ENCODE data around the gene CEP104. TPM values are rescaled to one million over a fixed set of nuclear protein-coding genes. Genes with fewer than 3 reads are reported as not detected.

Gene CEP104
- total and polyA plus RNA-seq, 2 experiments from 2014 or later, result 12.3 to 29.8 TPM

GRCh38 chr1:3775490-3776230 is 81.4 kb downstream of the CEP104 start:
- DNase-seq, result peak; percentile 44

GRCh38 chr1:3774946-3775489 is 82.0 kb downstream of the CEP104 start:
- H3K4me1 ChIP-seq (ENCODE audit: insufficient read depth), result no peaks in the 10 kb centered on the region
- TF ChIP-seq EZH2 (IDR thresholded peaks at IDR 0.05; ENCODE audit: insufficient read depth, poor library complexity, severe bottlenecking), result no peak
- no peak for TF ChIP-seq EZH2phosphoT487 (IDR thresholded peaks at IDR 0.05; ENCODE audit: insufficient read depth, low read depth)
- H3K27ac ChIP-seq, result no peak overlapping the region
- H3F3A ChIP-seq (ENCODE audit: insufficient read depth), result peaks cover 4% of the 10 kb centered on the region; the same call in 1 of the 2 replicates
- H3K4me3 ChIP-seq, result no peak overlapping the region
- H2AFZ ChIP-seq, result no peak overlapping the region
- WGBS, 2 experiments (ENCODE audit: low coverage in 1 of 2, low lambda C conversion rate in 2 of 2, missing lambda C conversion rate in 2 of 2), result 67 to 71% methylated on average over 17 of the region's 17 CpGs
- H3K79me2 ChIP-seq (ENCODE audit: insufficient read depth), result no peaks in the 10 kb centered on the region
- H3K27me3 ChIP-seq (replicated peaks; ENCODE audit: insufficient read depth), result 0 out of 2 replicates have a peak, but pooled peaks cover 3% of the 10 kb centered on the region
- H3K9me3 ChIP-seq (ENCODE audit: low read depth), result no peaks in the 10 kb centered on the region
- DNase-seq, result peak; percentile 24
- no peak overlapping the region for H3K4me2 ChIP-seq (ENCODE audit: unreplicated experiment)
- 0 out of 2 replicates have a peak, but pooled peaks cover 3% of the 10 kb centered on the region for H3K36me3 ChIP-seq (ENCODE audit: low read depth)
- no peaks in the 10 kb centered on the region for H4K20me1 ChIP-seq (ENCODE audit: insufficient read depth)
- in situ Hi-C loops (cut with MboI), result no loop called here
- no peak overlapping the region for H3K9ac ChIP-seq
- no peaks in the 10 kb centered on the region for H3K9me2 ChIP-seq (ENCODE audit: insufficient read depth)

More at GRCh38 chr1:3775490-3776230, 81.4 kb downstream of the CEP104 start:
- Histone ChIP-seq H2AFZ (no peak overlapping the region), H3K4me1 (ENCODE audit: insufficient read depth) (no peaks in the 10 kb centered on the region), H3F3A (ENCODE audit: insufficient read depth) (peaks cover 4% of the 10 kb centered on the region; the same call in 1 of the 2 replicates), H3K27ac (no peak overlapping the region), H3K4me3 (no peak overlapping the region), H4K20me1 (ENCODE audit: insufficient read depth) (no peaks in the 10 kb centered on the region), H3K9ac (no peak overlapping the region), H3K27me3 (replicated peaks; ENCODE audit: insufficient read depth) (no peaks in the 10 kb centered on the region), H3K9me3 (ENCODE audit: low read depth) (no peaks in the 10 kb centered on the region), H3K79me2 (ENCODE audit: insufficient read depth) (no peaks in the 10 kb centered on the region), H3K9me2 (ENCODE audit: insufficient read depth) (no peaks in the 10 kb centered on the region), H3K4me2 (ENCODE audit: unreplicated experiment) (no peak overlapping the region), H3K36me3 (ENCODE audit: low read depth) (0 out of 2 replicates have a peak, but pooled peaks cover 7% of the 10 kb centered on the region)
- in situ Hi-C loops (cut with MboI), result no loop called here
- 51 to 55% methylated on average over 25 to 26 of the region's 27 CpGs for WGBS, 2 experiments (ENCODE audit: low coverage in 1 of 2, low lambda C conversion rate in 2 of 2, missing lambda C conversion rate in 2 of 2)
- TF ChIP-seq EZH2 (IDR thresholded peaks at IDR 0.05; ENCODE audit: insufficient read depth, poor library complexity, severe bottlenecking) (no peak), EZH2phosphoT487 (IDR thresholded peaks at IDR 0.05; ENCODE audit: insufficient read depth, low read depth) (no peak)

- 86 to 92% methylated on average over 10 to 19 of the region's 19 CpGs for WGBS, 2 experiments (ENCODE audit: low coverage in 1 of 2, low lambda C conversion rate in 2 of 2, missing lambda C conversion rate in 2 of 2)
These were observed 82.6 kb downstream of the CEP104 start for GRCh38 chr1:3774276-3774945.

GRCh38 chr1:3773572-3774275 is 83.3 kb downstream of the CEP104 start:
- H3K4me2 ChIP-seq (ENCODE audit: unreplicated experiment), result no peak overlapping the region
- in situ Hi-C loops (cut with MboI), result no loop called here
- H3K27ac ChIP-seq, result no peak overlapping the region
- H4K20me1 ChIP-seq (ENCODE audit: insufficient read depth), result no peaks in the 10 kb centered on the region
- H3K36me3 ChIP-seq (ENCODE audit: low read depth), result no peaks in the 10 kb centered on the region
- H3K9ac ChIP-seq, result no peak overlapping the region
- no peak overlapping the region for H2AFZ ChIP-seq
- 0 out of 2 replicates have a peak, but pooled peaks cover 3% of the 10 kb centered on the region for H3K27me3 ChIP-seq (replicated peaks; ENCODE audit: insufficient read depth)
- 62 to 63% methylated on average over 15 to 16 of the region's 16 CpGs for WGBS, 2 experiments (ENCODE audit: low coverage in 1 of 2, low lambda C conversion rate in 2 of 2, missing lambda C conversion rate in 2 of 2)
- no peaks in the 10 kb centered on the region for H3K4me1 ChIP-seq (ENCODE audit: insufficient read depth)
- H3K9me3 ChIP-seq (ENCODE audit: low read depth), result no peaks in the 10 kb centered on the region
- TF ChIP-seq EZH2 (IDR thresholded peaks at IDR 0.05; ENCODE audit: insufficient read depth, poor library complexity, severe bottlenecking) (no peak), EZH2phosphoT487 (IDR thresholded peaks at IDR 0.05; ENCODE audit: insufficient read depth, low read depth) (no peak)
- no peaks in the 10 kb centered on the region for H3K9me2 ChIP-seq (ENCODE audit: insufficient read depth)
- peaks cover 4% of the 10 kb centered on the region; the same call in 1 of the 2 replicates for H3F3A ChIP-seq (ENCODE audit: insufficient read depth)
- no peak overlapping the region for H3K4me3 ChIP-seq
- DNase-seq, result peak; percentile 24
- no peaks in the 10 kb centered on the region for H3K79me2 ChIP-seq (ENCODE audit: insufficient read depth)

More at GRCh38 chr1:3774276-3774945, 82.6 kb downstream of the CEP104 start:
- no peak for TF ChIP-seq EZH2 (IDR thresholded peaks at IDR 0.05; ENCODE audit: insufficient read depth, poor library complexity, severe bottlenecking)
- TF ChIP-seq EZH2phosphoT487 (IDR thresholded peaks at IDR 0.05; ENCODE audit: insufficient read depth, low read depth), result no peak
- no peaks in the 10 kb centered on the region for H3K9me3 ChIP-seq (ENCODE audit: low read depth)
- no peak overlapping the region for H3K4me3 ChIP-seq
- no peaks in the 10 kb centered on the region for H3K36me3 ChIP-seq (ENCODE audit: low read depth)
- no peak overlapping the region for H3K9ac ChIP-seq
- in situ Hi-C loops (cut with MboI), result no loop called here
- H3F3A ChIP-seq (ENCODE audit: insufficient read depth), result peaks cover 4% of the 10 kb centered on the region; the same call in 1 of the 2 replicates
- H3K79me2 ChIP-seq (ENCODE audit: insufficient read depth), result no peaks in the 10 kb centered on the region
- no peaks in the 10 kb centered on the region for H3K9me2 ChIP-seq (ENCODE audit: insufficient read depth)
- no peaks in the 10 kb centered on the region for H3K4me1 ChIP-seq (ENCODE audit: insufficient read depth)
- no peak for DNase-seq
- no peaks in the 10 kb centered on the region for H4K20me1 ChIP-seq (ENCODE audit: insufficient read depth)
- 0 out of 2 replicates have a peak, but pooled peaks cover 3% of the 10 kb centered on the region for H3K27me3 ChIP-seq (replicated peaks; ENCODE audit: insufficient read depth)
- H2AFZ ChIP-seq, result no peak overlapping the region
- H3K4me2 ChIP-seq (ENCODE audit: unreplicated experiment), result no peak overlapping the region
- H3K27ac ChIP-seq, result no peak overlapping the region
